ENCODE measurements around the gene CDC25A. TPM values are rescaled to one million over a fixed set of nuclear protein-coding genes. Genes with fewer than 3 reads are reported as not detected.

The CDC25A gene
- total RNA-seq, 1 experiment from 2014 or later = 12.6 TPM

GRCh38 chr3:48199117-48199516 is 10.9 kb upstream of the CDC25A start:
- no peak for DNase-seq (ENCODE audit: extremely low read depth, low read depth)

GRCh38 chr3:48196611-48197010 is 8.4 kb upstream of the CDC25A start:
- no peak for DNase-seq (ENCODE audit: extremely low read depth, low read depth)

- DNase-seq (ENCODE audit: extremely low read depth, low read depth) = peak; percentile 69
These were observed 6.3 kb upstream of the CDC25A start for GRCh38 chr3:48194446-48195071.

- DNase-seq (ENCODE audit: extremely low read depth, low read depth) = no peak
These were observed 2.7 kb upstream of the CDC25A start for GRCh38 chr3:48190911-48191310.

- DNase-seq (ENCODE audit: extremely low read depth, low read depth) = no peak
These were observed 1.1 kb upstream of the CDC25A start for GRCh38 chr3:48189321-48189720.

GRCh38 chr3:48187579-48188265 is 495 bp downstream of the CDC25A start:
- DNase-seq (ENCODE audit: extremely low read depth, low read depth) = peak; percentile 8

- no peak for DNase-seq (ENCODE audit: extremely low read depth, low read depth)
These were observed 977 bp downstream of the CDC25A start for GRCh38 chr3:48187301-48187578.

GRCh38 chr3:48186631-48187300 is 1.5 kb downstream of the CDC25A start:
- no peak for DNase-seq (ENCODE audit: extremely low read depth, low read depth)

GRCh38 chr3:48185129-48185528 is 3.1 kb downstream of the CDC25A start:
- no peak for DNase-seq (ENCODE audit: extremely low read depth, low read depth)

- DNase-seq (ENCODE audit: extremely low read depth, low read depth) = no peak
These were observed 3.9 kb downstream of the CDC25A start for GRCh38 chr3:48184299-48184698.

GRCh38 chr3:48180531-48181253 is 7.5 kb downstream of the CDC25A start:
- DNase-seq (ENCODE audit: extremely low read depth, low read depth) = no peak

GRCh38 chr3:48180021-48180420 is 8.2 kb downstream of the CDC25A start:
- DNase-seq (ENCODE audit: extremely low read depth, low read depth) = no peak

GRCh38 chr3:48178072-48178471 is 10.1 kb downstream of the CDC25A start:
- no peak for DNase-seq (ENCODE audit: extremely low read depth, low read depth)

- DNase-seq (ENCODE audit: extremely low read depth, low read depth) = peak; percentile 26
These were observed 30.3 kb downstream of the CDC25A start for GRCh38 chr3:48157950-48158376.

GRCh38 chr3:48157202-48157840 is 30.9 kb downstream of the CDC25A start:
- no peak for DNase-seq (ENCODE audit: extremely low read depth, low read depth)

- DNase-seq (ENCODE audit: extremely low read depth, low read depth) = no peak
These were observed 32.1 kb downstream of the CDC25A start for GRCh38 chr3:48156163-48156562.

- DNase-seq (ENCODE audit: extremely low read depth, low read depth) = no peak
These were observed 33.1 kb downstream of the CDC25A start for GRCh38 chr3:48155122-48155521.

GRCh38 chr3:48151807-48152427 is 36.3 kb downstream of the CDC25A start:
- DNase-seq (ENCODE audit: extremely low read depth, low read depth) = no peak

GRCh38 chr3:48151058-48151806 is 37.0 kb downstream of the CDC25A start:
- DNase-seq (ENCODE audit: extremely low read depth, low read depth) = peak; percentile 67

GRCh38 chr3:48143992-48144391 is 44.2 kb downstream of the CDC25A start:
- DNase-seq (ENCODE audit: extremely low read depth, low read depth) = no peak
